Measurements from ENCODE around the gene OPN1MW2. TPM values are rescaled to one million over a fixed set of nuclear protein-coding genes. Genes with fewer than 3 reads are reported as not detected.
"Not testable (repeated sequence)": the region's sequence is repeated elsewhere in the genome, so short reads cannot be mapped to it uniquely, and the experiment has no call there.

Gene OPN1MW2
- total and polyA plus RNA-seq, 2 donors (not counting 3 experiments of a cell fraction or from before 2014, with no cell fraction given) = not detected

GRCh38 chrX:154258711-154259110 lies 39.2 kb downstream of the OPN1MW2 start:
- H3K4me3 ChIP-seq (replicated peaks in 1 of 3; ENCODE audit: insufficient read depth in 1 of 3, low read depth in 1 of 3, low read length in 3 of 3); dilution Hi-C loops (cut with MboI; ENCODE audit: extremely low pct_ligation_motif_present, low sequenced_read_pairs); H3K36me3 ChIP-seq (ENCODE audit: control insufficient read depth in 2 of 2, extremely low read depth in 1 of 2, insufficient read depth in 2 of 2, low read length in 2 of 2); intact Hi-C loops (cut with micrococcal nuclease); H3K9ac ChIP-seq (replicated peaks; ENCODE audit: extremely low read depth, insufficient read depth, low read length); H3K79me2 ChIP-seq (ENCODE audit: control insufficient read depth, insufficient read depth, low read length); H4K20me1 ChIP-seq (replicated peaks; ENCODE audit: control insufficient read depth, extremely low read depth, insufficient read depth, low read length); H3K27ac ChIP-seq (ENCODE audit: insufficient read depth, low read depth, low read length); DNase-seq (ENCODE audit: low read depth, low spot score); FAIRE-seq; H3K4me2 ChIP-seq (ENCODE audit: insufficient read depth, low read length); H3K9me3 ChIP-seq (replicated peaks; ENCODE audit: control insufficient read depth, insufficient read depth, low read length); H3K27me3 ChIP-seq (ENCODE audit: control insufficient read depth in 2 of 2, insufficient read depth in 2 of 2, low read length in 2 of 2); H3K9me1 ChIP-seq (replicated peaks; ENCODE audit: control insufficient read depth, extremely low read depth, insufficient read depth, low read length); CTCF ChIA-PET; H3K4me1 ChIP-seq (ENCODE audit: control insufficient read depth, extremely low read depth, insufficient read depth, low read length); POLR2A ChIA-PET; H2AFZ ChIP-seq (ENCODE audit: low read depth, low read length); BruUV-seq (replicated peaks): not testable (repeated sequence)

- H3K4me1 ChIP-seq (ENCODE audit: control insufficient read depth, extremely low read depth, insufficient read depth, low read length); H3K9me3 ChIP-seq (replicated peaks; ENCODE audit: control insufficient read depth, insufficient read depth, low read length); BruUV-seq (replicated peaks); H3K4me2 ChIP-seq (ENCODE audit: insufficient read depth, low read length); CTCF ChIA-PET; H3K36me3 ChIP-seq (ENCODE audit: control insufficient read depth in 2 of 2, extremely low read depth in 1 of 2, insufficient read depth in 2 of 2, low read length in 2 of 2); H3K4me3 ChIP-seq (replicated peaks in 1 of 3; ENCODE audit: insufficient read depth in 1 of 3, low read depth in 1 of 3, low read length in 3 of 3); H3K27me3 ChIP-seq (ENCODE audit: control insufficient read depth in 2 of 2, insufficient read depth in 2 of 2, low read length in 2 of 2); DNase-seq (ENCODE audit: low read depth, low spot score); H3K27ac ChIP-seq (ENCODE audit: insufficient read depth, low read depth, low read length); H4K20me1 ChIP-seq (replicated peaks; ENCODE audit: control insufficient read depth, extremely low read depth, insufficient read depth, low read length); FAIRE-seq; H2AFZ ChIP-seq (ENCODE audit: low read depth, low read length); POLR2A ChIA-PET; H3K9me1 ChIP-seq (replicated peaks; ENCODE audit: control insufficient read depth, extremely low read depth, insufficient read depth, low read length); dilution Hi-C loops (cut with MboI; ENCODE audit: extremely low pct_ligation_motif_present, low sequenced_read_pairs); H3K9ac ChIP-seq (replicated peaks; ENCODE audit: extremely low read depth, insufficient read depth, low read length); intact Hi-C loops (cut with micrococcal nuclease); H3K79me2 ChIP-seq (ENCODE audit: control insufficient read depth, insufficient read depth, low read length): not testable (repeated sequence)
Observed at GRCh38 chrX:154263072-154263471, 43.5 kb downstream of the OPN1MW2 start.

GRCh38 chrX:154269245-154269644 lies 49.7 kb downstream of the OPN1MW2 start:
- CTCF ChIA-PET; H3K4me2 ChIP-seq (ENCODE audit: insufficient read depth, low read length); DNase-seq (ENCODE audit: low read depth, low spot score); H3K9me1 ChIP-seq (replicated peaks; ENCODE audit: control insufficient read depth, extremely low read depth, insufficient read depth, low read length); BruUV-seq (replicated peaks); POLR2A ChIA-PET; intact Hi-C loops (cut with micrococcal nuclease); H3K4me3 ChIP-seq (replicated peaks in 1 of 3; ENCODE audit: insufficient read depth in 1 of 3, low read depth in 1 of 3, low read length in 3 of 3); H2AFZ ChIP-seq (ENCODE audit: low read depth, low read length); H3K9ac ChIP-seq (replicated peaks; ENCODE audit: extremely low read depth, insufficient read depth, low read length); H3K4me1 ChIP-seq (ENCODE audit: control insufficient read depth, extremely low read depth, insufficient read depth, low read length); FAIRE-seq; H3K27ac ChIP-seq (ENCODE audit: insufficient read depth, low read depth, low read length); H3K27me3 ChIP-seq (ENCODE audit: control insufficient read depth in 2 of 2, insufficient read depth in 2 of 2, low read length in 2 of 2); dilution Hi-C loops (cut with MboI; ENCODE audit: extremely low pct_ligation_motif_present, low sequenced_read_pairs); H3K79me2 ChIP-seq (ENCODE audit: control insufficient read depth, insufficient read depth, low read length); H3K36me3 ChIP-seq (ENCODE audit: control insufficient read depth in 2 of 2, extremely low read depth in 1 of 2, insufficient read depth in 2 of 2, low read length in 2 of 2); H3K9me3 ChIP-seq (replicated peaks; ENCODE audit: control insufficient read depth, insufficient read depth, low read length); H4K20me1 ChIP-seq (replicated peaks; ENCODE audit: control insufficient read depth, extremely low read depth, insufficient read depth, low read length): not testable (repeated sequence)

Other genes starting within 250 kb of the OPN1MW2 start
- gene HCFC1, start 247.9 kb upstream of the OPN1MW2 start, total RNA-seq = 80.9 and 85.9 TPM in 2 replicates
- 14.6 and 15.9 TPM in 2 replicates for gene HCFC1, start 247.9 kb upstream of the OPN1MW2 start, polyA plus RNA-seq
- gene TMEM187, start 247.0 kb upstream of the OPN1MW2 start, total RNA-seq = 2.6 and 4.1 TPM in 2 replicates
- 15.7 and 19.0 TPM in 2 replicates for gene TMEM187, start 247.0 kb upstream of the OPN1MW2 start, polyA plus RNA-seq
- 136 and 138 TPM in 2 replicates for gene IRAK1, start 199.9 kb upstream of the OPN1MW2 start, total RNA-seq
- gene IRAK1, start 199.9 kb upstream of the OPN1MW2 start, polyA plus RNA-seq = 63.6 and 74.7 TPM in 2 replicates
- 40.9 and 45.3 TPM in 2 replicates for gene MECP2, start 122.0 kb upstream of the OPN1MW2 start, total RNA-seq
- gene MECP2, start 122.0 kb upstream of the OPN1MW2 start, polyA plus RNA-seq = 7.7 and 9.0 TPM in 2 replicates
- not detected in 2 replicates for gene OPN1LW, start 75.5 kb upstream of the OPN1MW2 start, total RNA-seq
- gene OPN1LW, start 75.5 kb upstream of the OPN1MW2 start, polyA plus RNA-seq = not detected in 2 replicates
- not detected in 2 replicates for gene OPN1MW, start 37.2 kb upstream of the OPN1MW2 start, total RNA-seq
- gene OPN1MW, start 37.2 kb upstream of the OPN1MW2 start, polyA plus RNA-seq = 0.10 TPM in 1 of 2 replicates, not detected in the other
- gene OPN1MW3, start 37.8 kb downstream of the OPN1MW2 start, total RNA-seq = not detected in 2 replicates
- gene OPN1MW3, start 37.8 kb downstream of the OPN1MW2 start, polyA plus RNA-seq = not detected in 2 replicates
- gene TEX28, start 75.4 kb downstream of the OPN1MW2 start, total RNA-seq = not detected in 2 replicates
- gene TEX28, start 75.4 kb downstream of the OPN1MW2 start, polyA plus RNA-seq = not detected in 2 replicates
- not detected in 2 replicates for gene TKTL1, start 76.0 kb downstream of the OPN1MW2 start, total RNA-seq
- gene TKTL1, start 76.0 kb downstream of the OPN1MW2 start, polyA plus RNA-seq = 0.03 TPM in 1 of 2 replicates, not detected in the other
- gene FLNA, start 154.9 kb downstream of the OPN1MW2 start, total RNA-seq = 1,474 and 1,671 TPM in 2 replicates
- 658 and 817 TPM in 2 replicates for gene FLNA, start 154.9 kb downstream of the OPN1MW2 start, polyA plus RNA-seq
- 71.5 and 76.8 TPM in 2 replicates for gene EMD, start 159.5 kb downstream of the OPN1MW2 start, total RNA-seq
- 47.0 and 50.6 TPM in 2 replicates for gene EMD, start 159.5 kb downstream of the OPN1MW2 start, polyA plus RNA-seq
- 2,493 and 2,979 TPM in 2 replicates for gene RPL10, start 178.6 kb downstream of the OPN1MW2 start, total RNA-seq
- gene RPL10, start 178.6 kb downstream of the OPN1MW2 start, polyA plus RNA-seq = 6,375 and 7,586 TPM in 2 replicates
- gene DNASE1L1, start 189.5 kb downstream of the OPN1MW2 start, total RNA-seq = 47.5 and 61.5 TPM in 2 replicates
- gene DNASE1L1, start 189.5 kb downstream of the OPN1MW2 start, polyA plus RNA-seq = 84.9 and 90.8 TPM in 2 replicates
- gene TAFAZZIN, start 191.8 kb downstream of the OPN1MW2 start, total RNA-seq = 43.4 and 46.6 TPM in 2 replicates
- 33.8 and 37.2 TPM in 2 replicates for gene TAFAZZIN, start 191.8 kb downstream of the OPN1MW2 start, polyA plus RNA-seq
- gene ATP6AP1, start 208.9 kb downstream of the OPN1MW2 start, total RNA-seq = 136 and 145 TPM in 2 replicates
- gene ATP6AP1, start 208.9 kb downstream of the OPN1MW2 start, polyA plus RNA-seq = 322 and 393 TPM in 2 replicates
- 128 and 131 TPM in 2 replicates for gene GDI1, start 217.4 kb downstream of the OPN1MW2 start, total RNA-seq
- 247 and 267 TPM in 2 replicates for gene GDI1, start 217.4 kb downstream of the OPN1MW2 start, polyA plus RNA-seq
- 111 and 123 TPM in 2 replicates for gene FAM50A, start 224.4 kb downstream of the OPN1MW2 start, total RNA-seq
- 66.6 and 75.9 TPM in 2 replicates for gene FAM50A, start 224.4 kb downstream of the OPN1MW2 start, polyA plus RNA-seq
- gene PLXNA3, start 238.5 kb downstream of the OPN1MW2 start, total RNA-seq = 58.3 and 58.6 TPM in 2 replicates
- gene PLXNA3, start 238.5 kb downstream of the OPN1MW2 start, polyA plus RNA-seq = 56.8 and 63.2 TPM in 2 replicates